Measurements from ENCODE around the gene COX4I1.

DNA sequence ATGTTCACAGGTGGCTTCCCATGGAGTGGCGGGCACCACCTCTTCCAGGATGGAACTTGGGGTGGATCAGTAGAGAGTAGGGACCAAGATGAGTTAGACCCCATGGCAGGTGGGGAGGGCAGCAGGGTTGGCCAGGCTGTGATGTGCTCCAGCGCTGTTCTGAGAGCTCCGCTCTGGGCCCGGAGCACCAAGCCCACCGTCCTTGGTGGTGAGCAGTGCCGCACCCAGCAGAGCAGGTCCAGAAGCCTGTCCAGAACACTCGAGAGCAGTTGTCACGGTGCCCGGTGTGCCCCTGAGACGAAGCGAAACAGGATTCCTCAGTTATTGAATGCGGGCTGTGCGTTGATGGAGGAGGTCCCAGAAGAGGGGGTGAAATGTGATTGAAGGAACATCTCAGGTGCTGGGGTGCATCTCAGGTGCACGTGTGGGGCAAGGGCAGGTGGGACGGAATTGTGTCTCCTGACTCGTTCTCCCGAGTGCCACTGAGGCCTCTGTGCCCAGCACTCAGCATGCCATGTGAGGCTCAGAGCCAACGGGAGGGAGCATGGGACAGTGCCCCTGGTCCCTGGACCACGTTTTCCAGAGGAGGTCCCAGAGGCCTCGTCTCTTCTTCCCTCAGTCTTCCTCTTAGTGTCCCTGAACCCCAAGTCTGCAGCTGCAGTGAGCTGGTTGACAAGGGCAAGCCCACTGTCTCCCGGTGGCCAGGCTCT, 39.5 kb downstream of the COX4I1 start:
- TF ChIP-seq, protein P1, sequence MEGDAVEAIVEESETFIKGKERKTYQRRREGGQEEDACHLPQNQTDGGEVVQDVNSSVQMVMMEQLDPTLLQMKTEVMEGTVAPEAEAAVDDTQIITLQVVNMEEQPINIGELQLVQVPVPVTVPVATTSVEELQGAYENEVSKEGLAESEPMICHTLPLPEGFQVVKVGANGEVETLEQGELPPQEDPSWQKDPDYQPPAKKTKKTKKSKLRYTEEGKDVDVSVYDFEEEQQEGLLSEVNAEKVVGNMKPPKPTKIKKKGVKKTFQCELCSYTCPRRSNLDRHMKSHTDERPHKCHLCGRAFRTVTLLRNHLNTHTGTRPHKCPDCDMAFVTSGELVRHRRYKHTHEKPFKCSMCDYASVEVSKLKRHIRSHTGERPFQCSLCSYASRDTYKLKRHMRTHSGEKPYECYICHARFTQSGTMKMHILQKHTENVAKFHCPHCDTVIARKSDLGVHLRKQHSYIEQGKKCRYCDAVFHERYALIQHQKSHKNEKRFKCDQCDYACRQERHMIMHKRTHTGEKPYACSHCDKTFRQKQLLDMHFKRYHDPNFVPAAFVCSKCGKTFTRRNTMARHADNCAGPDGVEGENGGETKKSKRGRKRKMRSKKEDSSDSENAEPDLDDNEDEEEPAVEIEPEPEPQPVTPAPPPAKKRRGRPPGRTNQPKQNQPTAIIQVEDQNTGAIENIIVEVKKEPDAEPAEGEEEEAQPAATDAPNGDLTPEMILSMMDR (conservative IDR thresholded peaks at IDR 0.05; ENCODE audit: low read length) = no peak
- no peak for TF ChIP-seq EZH2phosphoT487 (IDR thresholded peaks at IDR 0.05; ENCODE audit: borderline replicate concordance)

Data from Loucy (cell line).